Fibroblast of lung (primary cell): ENCODE results near the gene CFAP97D2.

ENCODE experiments used
- CTCF ChIP-seq, 2 donors: IDR thresholded peaks in 1 of 2; conservative IDR thresholded peaks in 1 of 2; 1 replicate in 1 of 2; 2 replicates in 1 of 2; pipeline ENCODE4 v1.5.1; 2011 to 2012; ENCODE audit warnings: low read length in 2 of 2, control low read depth in 1 of 2, inconsistent platforms in 1 of 2, low read depth in 1 of 2, mild to moderate bottlenecking in 1 of 2
- EZH2 ChIP-seq: IDR thresholded peaks from 2 replicates; pipeline ENCODE4 v1.5.1; 2012; ENCODE audit warnings: low read length, control low read depth, mild to moderate bottlenecking; ENCODE audit errors: missing control alignments

GRCh38 chr13:114260814-114261213 is 81.8 kb downstream of the CFAP97D2 start:
- TF ChIP-seq CTCF (conservative IDR thresholded peaks at IDR 0.05 in 1 of 2, IDR thresholded peaks at IDR 0.05 in 1 of 2; ENCODE audit: low read depth in 1 of 2, low read length in 2 of 2) (no peak), EZH2 (no peak)
